GM12878 (cell line): ENCODE measurements around the gene MBLAC2. TPM values are rescaled to one million over a fixed set of nuclear protein-coding genes. Genes with fewer than 3 reads are reported as not detected.

Experiments
- CBFB ChIP-seq: IDR thresholded peaks from 2 replicates; pipeline ENCODE4 v1.6.1; 2016; ENCODE audit warnings: antibody characterized with exemption, low read depth
- EED ChIP-seq: sonication (generic); IDR thresholded peaks from 2 replicates; pipeline ENCODE4 v1.6.1; 2016; ENCODE audit warnings: antibody characterized with exemption, low read depth
- FOXK2 ChIP-seq: fragments of 450-650 bp; IDR thresholded peaks from 2 replicates; pipeline ENCODE4 v1.6.1; 2017; ENCODE audit warnings: mild to moderate bottlenecking, moderate library complexity
- HDAC2 ChIP-seq: fragments of 200-600 bp; sonication (generic); IDR thresholded peaks from 2 replicates; pipeline ENCODE4 v1.6.1; 2017
- HDAC6 ChIP-seq: fragments of 200-600 bp; sonication (generic); IDR thresholded peaks from one replicate; pipeline ENCODE4 v1.8.0; 2017; ENCODE audit warnings: antibody characterized with exemption; ENCODE audit not compliant: unreplicated experiment
- MXI1 ChIP-seq: fragments of 150-350 bp; IDR thresholded peaks from 2 replicates; pipeline ENCODE4 v1.6.1; 2011; ENCODE audit warnings: low read depth, mild to moderate bottlenecking, inconsistent platforms, low read length, improper control_type of control experiment
- MYB ChIP-seq: fragments of 150-350 bp; IDR thresholded peaks from 2 replicates; pipeline ENCODE4 v1.6.1; 2014; ENCODE audit warnings: mild to moderate bottlenecking, low read depth, low read length, borderline replicate concordance
- NFXL1 ChIP-seq: fragments of 450-650 bp; IDR thresholded peaks from 2 replicates; pipeline ENCODE4 v1.6.1; 2017; ENCODE audit warnings: antibody characterized with exemption, mild to moderate bottlenecking, borderline replicate concordance
- NFYA ChIP-seq: IDR thresholded peaks from 2 replicates; pipeline ENCODE4 v1.6.1; 2011; ENCODE audit warnings: low read depth, mild to moderate bottlenecking, low read length, improper control_type of control experiment, borderline replicate concordance
- NR2F1 ChIP-seq: fragments of 450-650 bp; conservative IDR thresholded peaks from 2 replicates; pipeline ENCODE4 v1.6.1; 2017; ENCODE audit warnings: mild to moderate bottlenecking
- PAX5 ChIP-seq: IDR thresholded peaks from 2 replicates; pipeline ENCODE4 v1.6.1; 2011; ENCODE audit warnings: low read depth, low read length, borderline replicate concordance
- POLR2AphosphoS2 ChIP-seq: IDR thresholded peaks from 2 replicates; pipeline ENCODE4 v1.6.1; 2011; ENCODE audit warnings: low read depth, mild to moderate bottlenecking, low read length, improper control_type of control experiment, moderate library complexity
- POLR2AphosphoS5 ChIP-seq: IDR thresholded peaks from 2 replicates; pipeline ENCODE4 v1.6.1; 2011; ENCODE audit warnings: mild to moderate bottlenecking, low read length, inconsistent platforms
- RFX5 ChIP-seq: IDR thresholded peaks from 2 replicates; pipeline ENCODE4 v1.6.1; 2011; ENCODE audit warnings: low read depth, low read length, improper control_type of control experiment
- SMAD5 ChIP-seq: IDR thresholded peaks from 2 replicates; pipeline ENCODE4 v1.6.1; 2016; ENCODE audit warnings: antibody characterized with exemption, low read depth
- SP1 ChIP-seq: IDR thresholded peaks from one replicate; pipeline ENCODE4 v1.6.1; 2011; ENCODE audit warnings: low read depth, low read length
- TARDBP ChIP-seq: IDR thresholded peaks from 2 replicates; pipeline ENCODE4 v1.6.1; 2016; ENCODE audit warnings: borderline replicate concordance
- TCF3 ChIP-seq: IDR thresholded peaks from 2 replicates; pipeline ENCODE4 v1.6.1; 2012; ENCODE audit warnings: low read depth, mild to moderate bottlenecking, low read length, borderline replicate concordance; ENCODE audit not compliant: insufficient read depth
- YY1 ChIP-seq: IDR thresholded peaks from 2 replicates; pipeline ENCODE4 v1.6.1; 2011; ENCODE audit warnings: low read depth, mild to moderate bottlenecking, low read length
- ZBED1 ChIP-seq: IDR thresholded peaks from 2 replicates; pipeline ENCODE4 v1.6.1; 2016; ENCODE audit warnings: borderline replicate concordance
- polyA plus RNA-seq, 11 experiments: library from polyadenylated mRNA; depleted of rRNA in 4 of 11; unstranded in 6 of 11; stranded (reverse) in 5 of 11; fragments of >200 nt; fragmentation: Nextera tagmentation in 4 of 11; fragmentation: Illumina TruSeq in 1 of 11; extraction: Ambion mirVana in 4 of 11; extraction: Trizol in 1 of 11; gene quantifications; 1 replicate in 1 of 11; 2 replicates in 10 of 11; pipeline versions ENCODE4 v1.2.1 to v1.2.3, GENCODE V29; 2011 to 2016; ENCODE audit warnings: inconsistent platforms in 2 of 11, missing spikeins in 2 of 11, low read depth in 1 of 11
- total RNA-seq, 4 experiments: library from RNA; depleted of rRNA in 3 of 4; stranded (reverse); fragments of >200 nt in 3 of 4; fragmentation: Illumina TruSeq in 1 of 4; extraction: Trizol in 1 of 4; gene quantifications; 2 replicates each; pipeline versions ENCODE4 v1.2.1 to v1.2.3, GENCODE V29; 2013 to 2021
- TF ChIP-seq, protein P1 (sequence below): fragments of 450-650 bp; formaldehyde crosslinking; IDR thresholded peaks from 2 replicates; pipeline ENCODE4 v1.4.0; 2022; ENCODE audit warnings: mild to moderate bottlenecking, moderate library complexity
- TF ChIP-seq, protein P2 (sequence below): fragments of 450-650 bp; formaldehyde crosslinking; IDR thresholded peaks from 2 replicates; pipeline ENCODE4 v1.5.0; 2022; ENCODE audit warnings: mild to moderate bottlenecking, missing genetic modification characterization

Gene MBLAC2
- total and polyA plus RNA-seq, 10 of the 15 experiments (the other 5 are each of a cell fraction or from before 2014, with no cell fraction given): 2.0 to 10.5 (median 7.1) TPM

DNA sequence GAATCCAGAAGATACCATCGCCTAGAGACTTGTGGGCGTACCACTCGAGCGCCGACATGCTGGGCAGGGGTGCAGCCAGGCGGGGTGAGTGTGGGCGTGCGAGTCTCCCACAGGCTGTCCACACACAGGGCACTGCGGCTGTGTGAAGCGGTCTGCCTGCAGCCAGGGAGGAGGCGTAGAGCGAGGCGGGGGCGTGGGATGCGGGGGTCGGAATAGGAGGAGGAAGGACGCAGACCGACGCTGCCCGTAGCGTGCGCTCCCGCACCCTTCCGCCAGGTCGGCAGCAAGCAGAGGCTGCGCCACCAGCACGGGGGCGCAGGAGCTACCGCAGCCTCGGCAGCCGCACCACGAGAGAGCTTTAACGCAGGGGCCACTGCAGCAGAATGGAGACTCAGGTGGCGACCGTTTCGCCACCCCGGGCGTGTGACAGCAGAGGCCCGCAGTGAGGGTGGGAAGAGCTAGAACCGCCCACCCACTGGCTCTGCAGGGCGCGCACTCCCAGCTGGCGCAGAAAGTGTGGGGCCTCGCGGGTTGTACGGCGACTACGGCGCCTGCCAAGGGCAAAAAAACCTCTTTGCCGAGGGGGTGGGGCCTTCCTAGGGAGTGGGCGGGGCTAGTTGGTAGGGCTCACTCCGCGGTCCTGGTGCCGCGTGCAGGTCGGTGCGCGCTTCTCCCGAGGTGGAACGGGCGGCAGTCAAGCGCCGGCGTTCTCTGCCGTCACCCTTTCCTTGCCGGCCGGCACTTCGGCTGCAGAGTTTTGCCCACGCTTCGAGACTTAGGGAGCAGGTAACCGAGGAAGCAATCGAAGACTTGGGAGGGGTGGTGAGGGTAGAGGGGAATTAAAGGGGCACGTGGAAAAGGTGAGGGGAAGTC is at the start of gene MBLAC2, which contains the start of gene POLR3G (continued):
- TF ChIP-seq NFYA (no peak), SMAD5 (no peak), PAX5 (0 out of 2 replicates have a peak, but pooled peaks have one; percentile 19), POLR2AphosphoS2 (peak; percentile 90; the same call in 1 of the 2 replicates), TCF3 (peak; percentile 71; the same call in 1 of the 2 replicates), YY1 (peak; percentile 46; the same call in 1 of the 2 replicates), HDAC6 (peak; percentile 61), SP1 (peak; percentile 62), RFX5 (no peak), MYB (no peak), ZBED1 (no peak; the same call in 1 of the 2 replicates), MXI1 (peak; percentile 43; the same call in 1 of the 2 replicates), FOXK2 (no peak), CBFB (peak; percentile 81; the same call in 1 of the 2 replicates), NFXL1 (no peak), EED (peak; percentile 33; the same call in 1 of the 2 replicates), HDAC2 (no peak), NR2F1 (peak; percentile 69), TARDBP (no peak; the same call in 1 of the 2 replicates), POLR2AphosphoS5 (peak; percentile 90)
- TF ChIP-seq, protein P1, sequence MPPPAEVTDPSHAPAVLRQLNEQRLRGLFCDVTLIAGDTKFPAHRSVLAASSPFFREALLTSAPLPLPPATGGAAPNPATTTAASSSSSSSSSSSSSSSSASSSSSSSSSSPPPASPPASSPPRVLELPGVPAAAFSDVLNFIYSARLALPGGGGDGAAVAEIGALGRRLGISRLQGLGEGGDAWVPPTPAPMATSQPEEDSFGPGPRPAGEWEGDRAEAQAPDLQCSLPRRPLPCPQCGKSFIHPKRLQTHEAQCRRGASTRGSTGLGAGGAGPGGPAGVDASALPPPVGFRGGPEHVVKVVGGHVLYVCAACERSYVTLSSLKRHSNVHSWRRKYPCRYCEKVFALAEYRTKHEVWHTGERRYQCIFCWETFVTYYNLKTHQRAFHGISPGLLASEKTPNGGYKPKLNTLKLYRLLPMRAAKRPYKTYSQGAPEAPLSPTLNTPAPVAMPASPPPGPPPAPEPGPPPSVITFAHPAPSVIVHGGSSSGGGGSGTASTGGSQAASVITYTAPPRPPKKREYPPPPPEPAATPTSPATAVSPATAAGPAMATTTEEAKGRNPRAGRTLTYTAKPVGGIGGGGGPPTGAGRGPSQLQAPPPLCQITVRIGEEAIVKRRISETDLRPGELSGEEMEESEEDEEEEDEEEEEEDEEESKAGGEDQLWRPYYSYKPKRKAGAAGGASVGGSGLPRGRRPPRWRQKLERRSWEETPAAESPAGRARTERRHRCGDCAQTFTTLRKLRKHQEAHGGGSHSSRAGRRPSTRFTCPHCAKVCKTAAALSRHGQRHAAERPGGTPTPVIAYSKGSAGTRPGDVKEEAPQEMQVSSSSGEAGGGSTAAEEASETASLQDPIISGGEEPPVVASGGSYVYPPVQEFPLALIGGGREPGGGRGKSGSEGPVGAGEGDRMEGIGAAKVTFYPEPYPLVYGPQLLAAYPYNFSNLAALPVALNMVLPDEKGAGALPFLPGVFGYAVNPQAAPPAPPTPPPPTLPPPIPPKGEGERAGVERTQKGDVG (CRISPR knock-in tag): no peak
- TF ChIP-seq, protein P2, sequence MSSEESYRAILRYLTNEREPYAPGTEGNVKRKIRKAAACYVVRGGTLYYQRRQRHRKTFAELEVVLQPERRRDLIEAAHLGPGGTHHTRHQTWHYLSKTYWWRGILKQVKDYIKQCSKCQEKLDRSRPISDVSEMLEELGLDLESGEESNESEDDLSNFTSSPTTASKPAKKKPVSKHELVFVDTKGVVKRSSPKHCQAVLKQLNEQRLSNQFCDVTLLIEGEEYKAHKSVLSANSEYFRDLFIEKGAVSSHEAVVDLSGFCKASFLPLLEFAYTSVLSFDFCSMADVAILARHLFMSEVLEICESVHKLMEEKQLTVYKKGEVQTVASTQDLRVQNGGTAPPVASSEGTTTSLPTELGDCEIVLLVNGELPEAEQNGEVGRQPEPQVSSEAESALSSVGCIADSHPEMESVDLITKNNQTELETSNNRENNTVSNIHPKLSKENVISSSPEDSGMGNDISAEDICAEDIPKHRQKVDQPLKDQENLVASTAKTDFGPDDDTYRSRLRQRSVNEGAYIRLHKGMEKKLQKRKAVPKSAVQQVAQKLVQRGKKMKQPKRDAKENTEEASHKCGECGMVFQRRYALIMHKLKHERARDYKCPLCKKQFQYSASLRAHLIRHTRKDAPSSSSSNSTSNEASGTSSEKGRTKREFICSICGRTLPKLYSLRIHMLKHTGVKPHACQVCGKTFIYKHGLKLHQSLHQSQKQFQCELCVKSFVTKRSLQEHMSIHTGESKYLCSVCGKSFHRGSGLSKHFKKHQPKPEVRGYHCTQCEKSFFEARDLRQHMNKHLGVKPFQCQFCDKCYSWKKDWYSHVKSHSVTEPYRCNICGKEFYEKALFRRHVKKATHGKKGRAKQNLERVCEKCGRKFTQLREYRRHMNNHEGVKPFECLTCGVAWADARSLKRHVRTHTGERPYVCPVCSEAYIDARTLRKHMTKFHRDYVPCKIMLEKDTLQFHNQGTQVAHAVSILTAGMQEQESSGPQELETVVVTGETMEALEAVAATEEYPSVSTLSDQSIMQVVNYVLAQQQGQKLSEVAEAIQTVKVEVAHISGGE (CRISPR knock-in tag): no peak
